ENCODE measurements around the gene CNPY4. TPM values are rescaled to one million over a fixed set of nuclear protein-coding genes. Genes with fewer than 3 reads are reported as not detected.

CNPY4 gene
- total RNA-seq, 2 experiments from 2014 or later = 31.3 to 32.5 TPM

DNA sequence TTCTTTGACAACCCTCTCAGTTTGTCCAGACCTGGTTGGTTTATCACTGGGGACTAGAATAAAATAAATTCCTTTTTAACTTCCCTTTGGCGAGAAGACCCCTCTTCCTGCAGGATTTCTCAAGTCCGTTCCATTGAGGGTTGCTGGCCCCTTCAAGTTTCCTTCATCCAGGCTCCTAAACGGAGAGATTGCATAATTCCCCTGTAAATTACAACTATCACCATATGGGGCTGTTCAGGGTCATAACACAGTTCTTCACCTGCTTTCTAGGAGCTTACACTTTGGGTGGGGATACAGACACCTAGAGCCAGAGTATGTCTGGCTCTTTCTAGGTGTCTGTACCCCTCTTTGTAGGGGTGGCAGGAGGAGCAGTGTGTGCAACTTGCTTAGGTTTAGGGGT, 33.9 kb upstream of the CNPY4 start:
- peaks cover 17% of the 10 kb centered on the region for H3K36me3 Mint-ChIP-seq (ENCODE audit: low read depth)

DNA sequence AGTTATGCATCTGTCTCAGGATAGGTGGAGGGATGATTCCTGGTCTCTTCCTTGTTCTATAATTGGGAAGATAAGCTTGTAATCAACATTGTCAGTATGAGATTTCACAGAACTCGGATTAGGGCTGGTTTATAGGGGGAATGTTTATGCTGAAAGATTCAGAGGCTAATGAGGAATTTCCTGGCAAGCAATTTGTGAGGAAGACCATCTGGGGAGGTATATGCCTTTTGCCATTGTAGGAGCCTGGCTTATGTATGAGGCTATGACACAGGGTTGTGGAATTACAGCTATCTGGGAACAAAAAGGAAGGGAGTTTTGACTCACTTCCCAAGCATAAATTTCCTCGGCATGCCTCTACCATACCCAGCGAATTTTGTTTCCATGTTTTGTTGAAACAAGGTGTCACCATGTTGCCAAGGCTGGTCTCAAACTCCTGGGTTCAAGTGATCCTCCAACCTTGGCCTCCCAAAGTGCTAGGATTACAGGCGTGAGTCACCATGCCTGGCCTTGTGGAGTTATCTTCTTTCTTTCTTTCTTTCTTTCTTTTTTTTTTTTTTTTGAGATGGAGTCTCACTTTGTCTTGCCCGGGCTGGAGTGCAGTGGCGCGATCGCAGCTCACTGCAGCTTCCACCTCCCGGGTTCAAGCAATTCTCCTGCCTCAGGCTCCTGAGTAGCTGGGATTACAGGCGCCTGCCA, 32.2 kb upstream of the CNPY4 start:
- ChIA-PET POLR2A (interaction anchor here (1.4 to 11.1 kb wide), 2 partner anchors 10 to 14 kb away, joined by 3 to 169 read pairs; partner anchors contain the start of genes AP4M1 and MCM7), CTCF (interaction anchor here (0.6 to 1.4 kb wide), 2 partner anchors 54 to 321 kb away, joined by 3 to 4 read pairs; no protein-coding TSS in a partner anchor)
- Mint-ChIP-seq H3K27me3 (peaks cover 3% of the 10 kb centered on the region), H3K36me3 (ENCODE audit: low read depth) (peaks cover 28% of the 10 kb centered on the region), H3K9me3 (no peaks in the 10 kb centered on the region), H3K4me1 (peaks cover 44% of the 10 kb centered on the region), H3K27ac (peak overlapping the region; percentile 4), H3K4me3 (peak overlapping the region; percentile 28)
- no peak for DNase-seq

More for the DNA sequence above, 33.9 kb upstream of the CNPY4 start:
- H3K27me3 Mint-ChIP-seq = peaks cover 3% of the 10 kb centered on the region
- H3K4me1 Mint-ChIP-seq = peaks cover 41% of the 10 kb centered on the region
- ChIA-PET CTCF (no interaction called here), POLR2A (interaction anchor here (0.7 to 11.1 kb wide), 3 partner anchors 10 to 166 kb away, joined by 3 to 169 read pairs (median 3); partner anchors contain the start of genes AP4M1, MCM7 and TRIM4)
- no peak for DNase-seq
- no peak overlapping the region for H3K27ac Mint-ChIP-seq
- H3K9me3 Mint-ChIP-seq = no peaks in the 10 kb centered on the region
- no peak overlapping the region for H3K4me3 Mint-ChIP-seq

DNA sequence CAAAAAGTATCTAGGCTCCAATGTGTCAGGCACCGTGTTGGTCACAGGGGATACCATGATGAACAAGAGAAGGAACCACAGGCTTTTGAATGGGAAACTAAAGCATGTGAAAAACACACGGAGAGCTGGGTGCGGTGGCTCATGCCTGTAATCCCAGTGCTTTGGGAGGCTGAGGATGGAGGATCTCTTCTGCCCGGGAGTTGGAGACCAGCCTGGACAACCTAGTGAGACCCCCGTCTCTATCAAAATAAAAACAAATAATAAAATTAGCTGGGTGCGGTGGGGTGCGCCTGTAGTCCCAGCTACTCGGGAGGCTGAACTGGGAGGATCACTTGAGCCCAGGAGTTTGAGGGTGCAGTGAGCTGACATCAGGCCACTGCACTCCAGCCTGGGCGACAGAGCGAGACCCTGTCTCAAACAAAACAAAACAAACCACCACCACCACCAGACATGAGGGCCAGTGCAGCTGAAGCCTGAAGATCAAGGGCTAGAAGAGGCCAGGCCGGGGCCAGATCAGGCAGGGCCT, 31.3 kb upstream of the CNPY4 start:
- Mint-ChIP-seq H3K36me3 (ENCODE audit: low read depth) (peaks cover 38% of the 10 kb centered on the region), H3K27me3 (no peaks in the 10 kb centered on the region), H3K9me3 (no peaks in the 10 kb centered on the region), H3K27ac (peak overlapping the region; percentile 83), H3K4me1 (peaks cover 39% of the 10 kb centered on the region), H3K4me3 (peak overlapping the region; percentile 89)
- POLR2A ChIA-PET = interaction anchor here (0.7 to 11.1 kb wide), 6 partner anchors 9 to 73 kb away, joined by 3 to 169 read pairs (median 4); partner anchors contain the start of genes AP4M1, MBLAC1, MCM7 and ZKSCAN1
- no peak for DNase-seq
- CTCF ChIA-PET = interaction anchor here (1.0 to 1.4 kb wide), 3 partner anchors 43 to 320 kb away, joined by 4 to 6 read pairs (median 4); no protein-coding TSS in a partner anchor

DNA sequence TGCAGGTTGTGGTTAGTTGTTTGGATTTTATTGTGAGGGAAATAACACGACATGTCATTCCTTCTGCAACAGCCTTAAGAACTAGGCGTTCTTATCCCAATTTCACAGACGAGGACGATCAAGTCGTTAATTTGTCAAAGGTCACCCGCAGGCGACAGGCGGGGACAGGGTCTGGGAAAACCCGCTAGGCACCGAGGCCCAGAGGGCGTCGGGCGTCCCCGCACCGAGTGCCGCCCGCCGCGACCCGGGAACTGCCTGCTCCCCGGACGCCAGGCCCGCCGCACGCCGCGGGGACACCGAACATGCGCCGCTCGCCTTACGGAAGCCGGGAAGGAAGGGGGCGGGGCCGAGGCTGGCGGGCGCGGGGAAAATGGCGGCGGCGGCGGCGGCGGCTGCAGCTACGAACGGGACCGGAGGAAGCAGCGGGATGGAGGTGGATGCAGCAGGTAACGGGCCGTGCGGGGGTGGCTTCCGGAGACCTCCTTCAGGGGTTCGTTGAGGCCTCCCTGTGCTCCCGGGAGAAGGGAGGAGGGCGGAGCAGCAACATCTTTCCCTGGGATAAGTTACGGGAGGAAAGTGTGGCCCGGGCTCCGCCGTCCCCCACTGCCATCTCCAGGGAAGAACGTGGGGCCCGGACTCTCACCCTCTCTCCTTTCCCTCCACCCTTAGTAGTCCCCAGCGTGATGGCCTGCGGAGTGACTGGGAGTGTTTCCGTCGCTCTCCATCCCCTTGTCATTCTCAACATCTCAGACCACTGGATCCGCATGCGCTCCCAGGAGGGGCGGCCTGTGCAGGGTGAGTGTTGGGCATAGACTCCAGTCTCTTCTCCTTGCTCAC, 30.6 kb upstream of the CNPY4 start, which contains the start of gene COPS6:
COPS6 (plus strand) TSS at position 349 of the 837 bp plus-strand sequence; CDS start at position 371, 22 bp downstream.
- peaks cover 44% of the 10 kb centered on the region for H3K36me3 Mint-ChIP-seq (ENCODE audit: low read depth)
- H3K4me1 Mint-ChIP-seq = peaks cover 41% of the 10 kb centered on the region
- H3K27ac Mint-ChIP-seq = peak within 1 kb of the TSS; percentile 83
- no peaks in the 10 kb centered on the region for H3K9me3 Mint-ChIP-seq
- ChIA-PET POLR2A (interaction anchor here (0.7 to 11.1 kb wide), 8 partner anchors 9 to 74 kb away, joined by 3 to 169 read pairs (median 4); partner anchors contain the start of genes AP4M1, MBLAC1, MCM7 and ZKSCAN1), CTCF (interaction anchor here (1.0 to 1.5 kb wide), 4 partner anchors 12 to 319 kb away, joined by 3 to 6 read pairs (median 4); partner anchors contain the start of genes AP4M1 and MCM7)
- DNase-seq = peak; percentile 85
- peak within 1 kb of the TSS; percentile 89 for H3K4me3 Mint-ChIP-seq
- H3K27me3 Mint-ChIP-seq = no peaks in the 10 kb centered on the region

DNA sequence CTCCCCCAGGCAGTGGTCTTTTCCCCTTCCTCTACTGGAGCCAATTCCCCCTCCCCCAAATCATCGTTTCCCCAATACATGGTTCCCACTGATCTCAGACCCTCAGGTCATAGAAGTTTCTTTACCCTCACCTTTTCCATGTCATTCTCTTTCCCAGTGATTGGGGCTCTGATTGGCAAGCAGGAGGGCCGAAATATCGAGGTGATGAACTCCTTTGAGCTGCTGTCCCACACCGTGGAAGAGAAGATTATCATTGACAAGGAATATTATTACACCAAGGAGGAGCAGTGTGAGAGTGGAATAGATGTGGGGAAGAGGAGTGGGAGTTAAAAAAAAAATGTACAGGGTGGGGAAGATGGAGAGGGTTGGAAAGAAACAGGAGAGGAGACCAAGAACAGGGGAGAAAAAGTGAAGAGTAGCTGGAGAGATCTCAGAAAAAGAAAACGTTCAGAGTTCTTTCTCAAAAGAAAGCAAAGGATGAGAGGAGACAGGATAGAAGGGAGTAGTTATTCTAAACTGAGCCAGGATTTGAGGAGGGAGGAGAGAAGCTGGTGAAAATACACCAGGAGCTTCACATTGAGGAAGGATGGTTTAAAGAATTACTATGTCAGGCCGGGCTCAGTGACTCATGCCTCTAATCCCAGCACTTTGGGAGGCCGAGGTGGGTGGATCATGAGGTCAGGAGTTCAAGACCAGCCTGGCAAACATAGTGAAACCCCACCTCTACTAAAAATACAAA, 29.8 kb upstream of the CNPY4 start:
- ChIA-PET POLR2A (interaction anchor here (0.6 to 11.1 kb wide), 6 partner anchors 11 to 74 kb away, joined by 4 to 169 read pairs (median 6); partner anchors contain the start of genes AP4M1, MBLAC1, MCM7 and ZKSCAN1), CTCF (interaction anchor here (1.5 kb wide), 1 partner anchor 12 kb away, joined by 3 read pairs; the partner anchor contains the start of genes AP4M1 and MCM7)
- peak overlapping the region; percentile 83 for H3K27ac Mint-ChIP-seq
- H3K4me1 Mint-ChIP-seq = peaks cover 41% of the 10 kb centered on the region
- H3K9me3 Mint-ChIP-seq = no peaks in the 10 kb centered on the region
- H3K4me3 Mint-ChIP-seq = peak overlapping the region; percentile 89
- H3K27me3 Mint-ChIP-seq = no peaks in the 10 kb centered on the region
- peaks cover 52% of the 10 kb centered on the region for H3K36me3 Mint-ChIP-seq (ENCODE audit: low read depth)
- no peak for DNase-seq

DNA sequence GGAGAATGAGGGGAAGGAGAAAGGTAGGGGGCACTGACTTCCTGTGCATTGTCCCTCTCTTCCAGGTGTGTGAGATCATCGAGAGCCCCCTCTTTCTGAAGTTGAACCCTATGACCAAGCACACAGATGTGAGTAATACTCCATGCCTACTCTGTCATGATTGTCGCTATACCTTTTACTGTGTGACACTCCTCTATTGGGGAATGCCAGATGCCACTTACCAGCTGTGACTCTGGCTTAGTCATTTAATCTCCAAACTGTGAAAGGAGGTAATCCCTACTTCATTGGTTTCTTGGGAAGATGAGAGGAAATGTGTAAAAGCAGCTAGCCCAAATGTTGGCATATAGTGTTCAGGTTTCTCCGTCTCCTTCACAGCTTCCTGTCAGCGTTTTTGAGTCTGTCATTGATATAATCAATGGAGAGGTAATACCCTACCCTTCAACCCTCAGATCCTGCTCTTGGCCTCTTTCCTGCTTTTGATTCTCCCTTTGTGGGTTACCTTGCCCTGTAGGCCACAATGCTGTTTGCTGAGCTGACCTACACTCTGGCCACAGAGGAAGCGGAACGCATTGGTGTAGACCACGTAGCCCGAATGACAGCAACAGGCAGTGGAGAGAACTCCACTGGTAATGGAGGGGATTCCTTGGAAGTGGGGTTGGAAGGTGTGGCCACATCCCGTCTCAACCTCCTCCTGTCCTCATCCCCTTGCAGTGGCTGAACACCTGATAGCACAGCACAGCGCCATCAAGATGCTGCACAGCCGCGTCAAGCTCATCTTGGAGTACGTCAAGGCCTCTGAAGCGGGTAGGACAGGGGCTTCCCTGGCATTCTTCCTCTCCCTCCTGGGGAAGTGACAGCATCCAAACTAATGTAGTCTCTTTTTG, 28.7 kb upstream of the CNPY4 start:
- peaks cover 64% of the 10 kb centered on the region for H3K36me3 Mint-ChIP-seq (ENCODE audit: low read depth)
- peak overlapping the region; percentile 55 for H3K27ac Mint-ChIP-seq
- peak overlapping the region; percentile 45 for H3K4me3 Mint-ChIP-seq
- ChIA-PET POLR2A (interaction anchor here (0.9 to 11.1 kb wide), 6 partner anchors 10 to 37 kb away, joined by 3 to 169 read pairs (median 6); partner anchors contain the start of genes AP4M1, CNPY4, MBLAC1 and MCM7), CTCF (interaction anchor here (0.6 to 1.5 kb wide), 2 partner anchors 11 to 39 kb away, joined by 3 read pairs; partner anchors contain the start of genes AP4M1 and MCM7)
- no peaks in the 10 kb centered on the region for H3K9me3 Mint-ChIP-seq
- no peak for DNase-seq
- H3K27me3 Mint-ChIP-seq = no peaks in the 10 kb centered on the region
- H3K4me1 Mint-ChIP-seq = peaks cover 46% of the 10 kb centered on the region

DNA sequence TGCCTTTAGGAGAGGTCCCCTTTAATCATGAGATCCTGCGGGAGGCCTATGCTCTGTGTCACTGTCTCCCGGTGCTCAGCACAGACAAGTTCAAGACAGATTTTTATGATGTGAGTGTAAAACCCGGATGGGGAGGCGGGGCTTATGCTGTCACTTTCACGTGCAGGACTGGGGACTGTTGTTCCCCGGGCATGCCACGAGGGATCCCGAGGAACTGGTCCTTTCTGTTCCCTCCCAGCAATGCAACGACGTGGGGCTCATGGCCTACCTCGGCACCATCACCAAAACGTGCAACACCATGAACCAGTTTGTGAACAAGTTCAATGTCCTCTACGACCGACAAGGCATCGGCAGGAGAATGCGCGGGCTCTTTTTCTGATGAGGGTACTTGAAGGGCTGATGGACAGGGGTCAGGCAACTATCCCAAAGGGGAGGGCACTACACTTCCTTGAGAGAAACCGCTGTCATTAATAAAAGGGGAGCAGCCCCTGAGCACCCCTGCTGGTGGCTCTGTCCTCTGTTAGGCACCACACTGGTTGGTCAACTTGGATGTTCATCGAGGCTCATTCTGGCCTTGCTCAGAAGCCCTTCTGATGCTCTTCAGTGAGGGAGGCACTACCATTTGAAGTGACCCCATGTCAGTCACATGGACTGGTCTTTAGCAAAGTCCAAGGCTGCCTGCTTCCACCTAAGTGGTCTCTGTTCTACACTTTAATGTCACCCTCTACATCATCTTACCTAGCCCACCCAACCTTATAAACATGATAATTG, 27.8 kb upstream of the CNPY4 start:
- peaks cover 70% of the 10 kb centered on the region for H3K36me3 Mint-ChIP-seq (ENCODE audit: low read depth)
- peaks cover 46% of the 10 kb centered on the region for H3K4me1 Mint-ChIP-seq
- POLR2A ChIA-PET = interaction anchor here (0.9 to 11.1 kb wide), 7 partner anchors 9 to 37 kb away, joined by 3 to 169 read pairs (median 7); partner anchors contain the start of genes AP4M1, CNPY4, MBLAC1 and MCM7
- no peak for DNase-seq
- no peaks in the 10 kb centered on the region for H3K27me3 Mint-ChIP-seq
- no peaks in the 10 kb centered on the region for H3K9me3 Mint-ChIP-seq
- CTCF ChIA-PET = interaction anchor here (1.3 kb wide), 1 partner anchor 9 kb away, joined by 4 read pairs; no protein-coding TSS in a partner anchor
- peak overlapping the region; percentile 42 for H3K27ac Mint-ChIP-seq
- peak overlapping the region; percentile 18 for H3K4me3 Mint-ChIP-seq

DNA sequence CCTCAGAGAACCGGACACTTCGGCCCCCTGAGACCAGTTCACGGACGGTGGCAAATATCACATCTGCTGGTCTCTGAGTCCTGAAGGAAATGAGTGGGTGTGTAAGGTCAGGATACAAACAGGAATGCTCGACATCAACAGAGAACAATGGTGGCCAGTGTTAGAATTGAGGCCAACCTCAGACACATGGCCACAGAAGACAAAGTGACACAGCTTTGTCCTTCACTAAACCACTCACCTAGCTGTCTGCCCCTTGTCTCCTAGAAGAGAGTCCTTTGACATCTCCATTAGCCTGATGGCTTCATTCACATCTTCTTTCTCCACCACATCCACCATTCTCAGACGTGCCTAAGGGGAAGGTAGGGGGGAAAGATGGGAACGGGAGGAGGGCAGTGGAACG, 26.4 kb upstream of the CNPY4 start:
- ChIA-PET CTCF (no interaction called here), POLR2A (interaction anchor here (0.6 to 2.0 kb wide), 4 partner anchors 8 to 35 kb away, joined by 4 to 15 read pairs (median 6); partner anchors contain the start of genes AP4M1 and MCM7)

DNA sequence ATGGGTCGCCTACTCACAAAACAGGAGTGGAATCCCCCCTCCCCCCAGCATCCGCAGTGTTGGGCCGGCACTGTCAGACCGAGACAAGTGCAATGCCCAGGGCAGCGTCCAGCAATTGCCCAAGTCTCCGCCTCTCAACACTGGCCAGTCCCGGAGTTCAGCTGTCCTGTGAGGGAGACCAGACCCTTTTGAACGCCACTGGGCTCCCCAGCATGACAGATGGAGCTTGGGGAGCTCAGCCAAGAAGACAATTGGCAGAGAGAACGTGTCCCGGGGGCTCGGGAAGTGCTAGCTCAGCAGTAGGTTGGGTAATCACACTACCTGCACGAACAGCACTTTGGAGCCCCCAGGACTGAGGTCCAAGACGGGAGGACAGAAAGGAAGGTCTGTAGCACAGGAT, 25.9 kb upstream of the CNPY4 start:
- H3K4me1 Mint-ChIP-seq = peaks cover 48% of the 10 kb centered on the region
- H3K36me3 Mint-ChIP-seq (ENCODE audit: low read depth) = peaks cover 86% of the 10 kb centered on the region
- H3K9me3 Mint-ChIP-seq = no peaks in the 10 kb centered on the region
- POLR2A ChIA-PET = interaction anchor here (0.6 to 2.0 kb wide), 2 partner anchors 11 to 35 kb away, joined by 4 to 7 read pairs; no protein-coding TSS in a partner anchor
- CTCF ChIA-PET = no interaction called here
- H3K27me3 Mint-ChIP-seq = no peaks in the 10 kb centered on the region
- H3K4me3 Mint-ChIP-seq = no peak overlapping the region
- no peak overlapping the region for H3K27ac Mint-ChIP-seq
- DNase-seq = no peak

More for the DNA sequence above, 26.4 kb upstream of the CNPY4 start:
- Mint-ChIP-seq H3K27me3 (no peaks in the 10 kb centered on the region), H3K4me3 (no peak overlapping the region), H3K27ac (no peak overlapping the region), H3K9me3 (no peaks in the 10 kb centered on the region), H3K4me1 (peaks cover 49% of the 10 kb centered on the region), H3K36me3 (ENCODE audit: low read depth) (peaks cover 81% of the 10 kb centered on the region)
- no peak for DNase-seq

DNA sequence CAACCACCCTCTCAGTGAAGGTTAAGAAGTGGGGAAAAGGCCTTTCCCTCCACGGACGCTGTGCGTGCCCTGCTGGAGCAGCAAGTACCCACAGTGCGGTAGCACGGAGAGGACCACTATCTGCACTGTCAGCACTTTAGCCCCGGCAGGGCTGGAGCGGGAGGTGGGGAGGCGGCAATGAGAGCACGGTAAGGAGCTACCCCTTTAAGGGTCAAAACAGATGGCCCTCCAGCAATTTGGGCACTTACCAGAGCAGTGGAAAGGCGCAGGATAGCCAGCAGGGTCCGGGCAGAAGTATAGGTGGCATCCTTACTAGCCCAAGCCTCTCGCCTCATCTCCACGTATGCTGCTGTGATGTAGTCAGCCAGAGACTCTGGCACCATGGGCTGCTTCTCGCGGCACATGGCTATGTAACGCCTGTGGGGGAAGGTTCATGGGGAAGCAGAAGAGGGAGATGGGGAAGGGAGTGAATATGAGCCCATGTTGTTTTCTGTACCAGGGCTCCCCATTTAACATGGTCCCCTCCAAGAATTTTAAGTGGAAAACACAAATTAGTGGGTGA, 25.4 kb upstream of the CNPY4 start:
- ChIA-PET POLR2A (no interaction called here), CTCF (no interaction called here)
- Mint-ChIP-seq H3K4me3 (no peak overlapping the region), H3K27me3 (no peaks in the 10 kb centered on the region), H3K27ac (no peak overlapping the region), H3K9me3 (no peaks in the 10 kb centered on the region), H3K36me3 (ENCODE audit: low read depth) (peaks cover 91% of the 10 kb centered on the region), H3K4me1 (peaks cover 53% of the 10 kb centered on the region)
- no peak for DNase-seq

All from activated CD4-positive, alpha-beta memory T cell treated with anti-CD3 and anti-CD28 coated beads, Interleukin-2, amount 10 ng/mL, durations not matched to agents 7 days and 5 days (primary cell).